Adrenal gland (tissue), 5 donors: ENCODE data around the gene RFX7.

Experiments
- POLR2A ChIP-seq, 2 donors: fragments of 450-650 bp; IDR thresholded peaks; one replicate each; pipeline ENCODE4 v1.6.1; 2017; ENCODE audit warnings: antibody characterized with exemption in 2 of 2, mild to moderate bottlenecking in 2 of 2, moderate library complexity in 1 of 2
- TF ChIP-seq, protein P1 (sequence below), 6 experiments: fragments of 450-650 bp in 4 of 6; fragments of 200-600 bp in 2 of 6; sonication (generic) in 1 of 6; IDR thresholded peaks; 1 replicate in 5 of 6; 2 replicates in 1 of 6; pipeline versions ENCODE4 v1.5.1 to v1.8.0; 2016 to 2021; ENCODE audit warnings: antibody characterized with exemption in 6 of 6, mild to moderate bottlenecking in 2 of 6, moderate library complexity in 1 of 6
- donor health status: DM: no; HTN: no; CAD: no.

DNA sequence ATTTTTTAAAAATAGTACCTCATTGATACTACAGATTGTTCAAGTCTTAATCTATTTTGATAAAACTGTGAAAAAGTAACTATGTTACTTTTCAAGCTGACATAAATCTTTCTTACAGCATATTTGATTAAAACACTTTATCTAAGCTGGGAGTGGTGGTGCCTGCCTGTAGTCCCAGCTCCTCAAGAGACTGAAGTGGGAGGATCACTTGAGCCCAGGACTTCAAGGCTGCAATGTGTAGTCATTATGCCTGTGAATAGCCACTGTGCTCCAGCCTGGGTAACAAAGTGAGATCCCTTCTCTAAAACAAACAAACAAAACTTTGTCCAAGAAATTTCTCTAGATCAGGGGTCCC is 190.7 kb downstream of the RFX7 start:
- no peak for TF ChIP-seq POLR2A (IDR thresholded peaks at IDR 0.05)
- TF ChIP-seq, protein P1, sequence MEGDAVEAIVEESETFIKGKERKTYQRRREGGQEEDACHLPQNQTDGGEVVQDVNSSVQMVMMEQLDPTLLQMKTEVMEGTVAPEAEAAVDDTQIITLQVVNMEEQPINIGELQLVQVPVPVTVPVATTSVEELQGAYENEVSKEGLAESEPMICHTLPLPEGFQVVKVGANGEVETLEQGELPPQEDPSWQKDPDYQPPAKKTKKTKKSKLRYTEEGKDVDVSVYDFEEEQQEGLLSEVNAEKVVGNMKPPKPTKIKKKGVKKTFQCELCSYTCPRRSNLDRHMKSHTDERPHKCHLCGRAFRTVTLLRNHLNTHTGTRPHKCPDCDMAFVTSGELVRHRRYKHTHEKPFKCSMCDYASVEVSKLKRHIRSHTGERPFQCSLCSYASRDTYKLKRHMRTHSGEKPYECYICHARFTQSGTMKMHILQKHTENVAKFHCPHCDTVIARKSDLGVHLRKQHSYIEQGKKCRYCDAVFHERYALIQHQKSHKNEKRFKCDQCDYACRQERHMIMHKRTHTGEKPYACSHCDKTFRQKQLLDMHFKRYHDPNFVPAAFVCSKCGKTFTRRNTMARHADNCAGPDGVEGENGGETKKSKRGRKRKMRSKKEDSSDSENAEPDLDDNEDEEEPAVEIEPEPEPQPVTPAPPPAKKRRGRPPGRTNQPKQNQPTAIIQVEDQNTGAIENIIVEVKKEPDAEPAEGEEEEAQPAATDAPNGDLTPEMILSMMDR (IDR thresholded peaks at IDR 0.05) = no peak
